RWPE1 (cell line): ENCODE results near the gene ADAMTS2.

Experiments used
- CTCF ChIA-PET: fragments of 350-600 bp; sonication (Branson Sonifier 250); formaldehyde crosslinking; extraction: SDS; loops from one replicate; lab custom pipeline; 2021; lab: Yijun Ruan, JAX
- POLR2A ChIA-PET: fragments of 400-600 bp; formaldehyde crosslinking; extraction: SDS; loops from one replicate; lab custom pipeline; 2020; ENCODE audit warnings: antibody characterized with exemption; ENCODE audit not compliant: low non-redundant PET; lab: Yijun Ruan, JAX
- DNase-seq: peaks from one replicate; pipeline ENCODE4 v3.0.0; 2012; ENCODE audit warnings: low spot score
- H3K27ac ChIP-seq: fragments of 450-650 bp; 2 replicates; pipeline ENCODE4 v1.5.1; 2017
- TF ChIP-seq, protein P1 (sequence below): fragments of 450-650 bp; conservative IDR thresholded peaks from 2 replicates; pipeline ENCODE4 v1.5.1; 2017; ENCODE audit warnings: low read depth, mild to moderate bottlenecking

Gene ADAMTS2

DNA sequence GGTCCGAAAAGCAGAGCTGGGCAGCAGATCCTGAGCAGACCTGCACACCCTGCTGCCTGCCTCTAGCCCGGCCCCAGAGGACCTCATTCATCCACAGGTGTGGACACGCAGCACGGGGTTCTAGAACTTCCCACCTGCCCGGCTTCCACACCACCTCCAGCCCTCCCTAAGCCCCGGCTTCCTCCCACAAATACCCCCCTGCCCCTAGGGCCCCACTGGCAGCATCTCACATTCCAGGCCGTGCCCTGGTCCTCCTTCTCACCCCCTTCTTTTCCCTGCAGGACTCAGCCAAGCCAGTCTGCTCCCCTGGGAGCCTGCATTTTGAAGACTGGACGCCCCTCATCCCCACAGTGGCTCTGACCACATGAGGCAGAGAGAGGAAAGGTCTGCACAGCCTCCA, 138.9 kb downstream of the ADAMTS2 start:
- TF ChIP-seq, protein P1, sequence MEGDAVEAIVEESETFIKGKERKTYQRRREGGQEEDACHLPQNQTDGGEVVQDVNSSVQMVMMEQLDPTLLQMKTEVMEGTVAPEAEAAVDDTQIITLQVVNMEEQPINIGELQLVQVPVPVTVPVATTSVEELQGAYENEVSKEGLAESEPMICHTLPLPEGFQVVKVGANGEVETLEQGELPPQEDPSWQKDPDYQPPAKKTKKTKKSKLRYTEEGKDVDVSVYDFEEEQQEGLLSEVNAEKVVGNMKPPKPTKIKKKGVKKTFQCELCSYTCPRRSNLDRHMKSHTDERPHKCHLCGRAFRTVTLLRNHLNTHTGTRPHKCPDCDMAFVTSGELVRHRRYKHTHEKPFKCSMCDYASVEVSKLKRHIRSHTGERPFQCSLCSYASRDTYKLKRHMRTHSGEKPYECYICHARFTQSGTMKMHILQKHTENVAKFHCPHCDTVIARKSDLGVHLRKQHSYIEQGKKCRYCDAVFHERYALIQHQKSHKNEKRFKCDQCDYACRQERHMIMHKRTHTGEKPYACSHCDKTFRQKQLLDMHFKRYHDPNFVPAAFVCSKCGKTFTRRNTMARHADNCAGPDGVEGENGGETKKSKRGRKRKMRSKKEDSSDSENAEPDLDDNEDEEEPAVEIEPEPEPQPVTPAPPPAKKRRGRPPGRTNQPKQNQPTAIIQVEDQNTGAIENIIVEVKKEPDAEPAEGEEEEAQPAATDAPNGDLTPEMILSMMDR: no peak
- POLR2A ChIA-PET: no interaction called here
- no peak for DNase-seq
- H3K27ac ChIP-seq: no peak overlapping the region
- CTCF ChIA-PET: no interaction called here

DNA sequence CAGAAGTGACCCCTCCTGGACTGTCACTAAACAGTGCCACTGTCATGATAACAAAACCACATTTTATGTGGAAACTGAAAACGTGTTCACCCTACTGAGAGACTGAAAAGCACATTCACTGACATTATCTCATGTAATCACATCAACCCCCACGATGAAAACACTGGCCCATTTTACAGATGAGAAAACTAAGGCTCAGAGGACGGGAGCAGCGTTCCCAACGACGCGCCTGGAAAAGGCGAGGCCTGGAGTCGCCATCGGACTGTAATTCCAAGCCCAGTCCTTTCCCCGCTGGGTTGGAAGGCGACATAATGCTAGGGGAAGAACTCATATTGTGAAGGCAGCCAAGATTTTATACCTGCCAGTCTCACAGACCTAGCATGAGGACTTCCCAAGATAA, 140.0 kb downstream of the ADAMTS2 start:
- ChIA-PET CTCF (no interaction called here), POLR2A (no interaction called here)
- no peak overlapping the region for H3K27ac ChIP-seq
- TF ChIP-seq, protein P1: no peak
- no peak for DNase-seq

DNA sequence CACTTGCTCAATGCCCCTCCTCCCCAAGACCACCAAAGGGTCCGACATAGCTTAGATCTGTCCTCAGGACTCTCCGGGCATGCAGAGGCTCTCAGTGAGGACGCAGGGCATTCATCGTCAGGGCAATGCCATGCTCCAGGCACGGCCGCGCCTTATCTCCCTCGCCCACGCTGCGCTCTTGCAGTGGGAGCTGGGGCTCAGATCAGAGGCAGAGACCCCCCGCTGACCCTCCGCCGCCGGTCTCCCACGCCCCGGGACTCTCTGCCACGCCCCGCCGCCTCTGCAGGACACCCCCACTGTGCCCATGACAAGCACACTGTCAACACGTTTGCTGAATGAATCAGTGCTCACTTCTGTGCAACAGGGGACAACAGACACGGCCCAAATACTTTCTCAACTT, 140.7 kb downstream of the ADAMTS2 start:
- TF ChIP-seq, protein P1: no peak
- no peak overlapping the region for H3K27ac ChIP-seq
- no peak for DNase-seq
- CTCF ChIA-PET: interaction anchor here (0.6 kb wide), 1 partner anchor 458 kb away, joined by 3 read pairs; no protein-coding TSS in a partner anchor
- POLR2A ChIA-PET: no interaction called here

- TF ChIP-seq, protein P1: no peak
- no peak for DNase-seq
- CTCF ChIA-PET: interaction anchor here (0.6 kb wide), 3 partner anchors 625 to 1241 kb away, joined by 3 to 4 read pairs (median 3); no protein-coding TSS in a partner anchor
- H3K27ac ChIP-seq: no peak overlapping the region
- POLR2A ChIA-PET: no interaction called here
Measured at GRCh38 chr5:179203248-179203647, 142.0 kb downstream of the ADAMTS2 start.

- CTCF ChIA-PET: no interaction called here
- TF ChIP-seq, protein P1: no peak
Measured at GRCh38 chr5:179201986-179202385, 143.3 kb downstream of the ADAMTS2 start.

DNA sequence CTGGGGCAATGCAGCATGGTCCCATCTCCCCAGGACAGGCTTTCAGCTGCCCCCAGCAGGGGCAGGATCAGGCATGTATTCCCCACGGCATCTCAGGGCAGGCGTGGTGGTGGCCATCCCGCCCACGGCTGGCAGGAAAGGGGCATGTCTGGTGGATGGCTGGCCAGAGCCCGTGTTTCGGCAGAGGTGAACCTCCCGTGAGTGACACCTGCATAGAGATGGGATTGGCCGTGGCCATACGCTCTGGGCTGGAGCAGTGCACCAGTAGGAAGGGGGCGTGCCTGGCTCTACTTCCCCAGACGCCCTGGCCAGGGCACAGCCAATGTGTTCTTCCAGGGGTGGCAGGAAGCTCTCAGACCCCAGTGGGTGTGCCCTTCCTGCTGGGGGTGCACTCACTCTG, 146.0 kb downstream of the ADAMTS2 start:
- POLR2A ChIA-PET: no interaction called here
- no peak overlapping the region for H3K27ac ChIP-seq
- CTCF ChIA-PET: interaction anchor here (0.6 to 0.7 kb wide), 2 partner anchors 156 to 311 kb away, joined by 3 read pairs; no protein-coding TSS in a partner anchor
- no peak for DNase-seq
- TF ChIP-seq, protein P1: no peak

More at GRCh38 chr5:179201986-179202385, 143.3 kb downstream of the ADAMTS2 start:
- POLR2A ChIA-PET: no interaction called here
- H3K27ac ChIP-seq: no peak overlapping the region
- DNase-seq: no peak

DNA sequence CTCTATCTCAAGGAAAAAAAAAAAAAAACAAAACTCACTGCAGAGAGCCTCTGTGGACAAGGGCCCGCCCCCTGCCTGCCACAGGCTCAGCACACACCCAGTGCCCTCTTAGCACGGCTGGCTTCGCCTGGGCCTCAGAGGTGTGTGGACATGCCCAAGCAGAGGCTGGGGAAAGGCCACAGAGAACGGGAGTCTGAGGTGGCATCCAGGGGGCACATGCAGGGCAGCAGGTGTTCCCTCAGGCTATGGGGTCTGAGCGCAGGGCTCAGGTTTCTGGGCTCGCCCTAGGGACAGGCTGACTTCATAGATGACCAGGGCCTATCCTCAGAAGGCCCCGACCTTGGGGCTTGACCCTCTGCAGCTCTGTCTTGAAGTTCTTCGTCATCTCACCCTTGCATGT, 146.4 kb downstream of the ADAMTS2 start:
- ChIA-PET CTCF (interaction anchor here (0.6 kb wide), 1 partner anchor 156 kb away, joined by 3 read pairs; no protein-coding TSS in a partner anchor), POLR2A (no interaction called here)
- no peak for DNase-seq
- TF ChIP-seq, protein P1: no peak
- H3K27ac ChIP-seq: no peak overlapping the region
